A673 (cell line): ENCODE measurements around the gene DENND5B.

Experiments used
- EZH2 ChIP-seq: fragments of 200-600 bp; sonication (generic); IDR thresholded peaks from 2 replicates; pipeline ENCODE4 v1.6.1; 2017; ENCODE audit warnings: borderline replicate concordance, low read depth, mild to moderate bottlenecking, mixed read lengths, antibody characterized with exemption, low read length; ENCODE audit not compliant: poor library complexity, severe bottlenecking
- TF ChIP-seq, protein P1 (sequence below): fragments of 300-800, 200-600 bp; sonication (generic); conservative IDR thresholded peaks from 2 replicates; pipeline ENCODE4 v1.5.1; 2017; ENCODE audit warnings: low read depth, mild to moderate bottlenecking, antibody characterized with exemption, low read length, moderate library complexity, mixed read lengths

GRCh38 chr12:31488737-31489338 is 102.1 kb downstream of the DENND5B start:
- TF ChIP-seq EZH2, result no peak
- TF ChIP-seq, protein P1, sequence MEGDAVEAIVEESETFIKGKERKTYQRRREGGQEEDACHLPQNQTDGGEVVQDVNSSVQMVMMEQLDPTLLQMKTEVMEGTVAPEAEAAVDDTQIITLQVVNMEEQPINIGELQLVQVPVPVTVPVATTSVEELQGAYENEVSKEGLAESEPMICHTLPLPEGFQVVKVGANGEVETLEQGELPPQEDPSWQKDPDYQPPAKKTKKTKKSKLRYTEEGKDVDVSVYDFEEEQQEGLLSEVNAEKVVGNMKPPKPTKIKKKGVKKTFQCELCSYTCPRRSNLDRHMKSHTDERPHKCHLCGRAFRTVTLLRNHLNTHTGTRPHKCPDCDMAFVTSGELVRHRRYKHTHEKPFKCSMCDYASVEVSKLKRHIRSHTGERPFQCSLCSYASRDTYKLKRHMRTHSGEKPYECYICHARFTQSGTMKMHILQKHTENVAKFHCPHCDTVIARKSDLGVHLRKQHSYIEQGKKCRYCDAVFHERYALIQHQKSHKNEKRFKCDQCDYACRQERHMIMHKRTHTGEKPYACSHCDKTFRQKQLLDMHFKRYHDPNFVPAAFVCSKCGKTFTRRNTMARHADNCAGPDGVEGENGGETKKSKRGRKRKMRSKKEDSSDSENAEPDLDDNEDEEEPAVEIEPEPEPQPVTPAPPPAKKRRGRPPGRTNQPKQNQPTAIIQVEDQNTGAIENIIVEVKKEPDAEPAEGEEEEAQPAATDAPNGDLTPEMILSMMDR, result no peak
